CD14-positive monocyte (primary cell): ENCODE measurements around the gene FOXP1. TPM values are rescaled to one million over a fixed set of nuclear protein-coding genes. Genes with fewer than 3 reads are reported as not detected.
A peak's percentile ranks its signal among the peaks of the same experiment; 100 is the strongest.

Source experiments
- DNase-seq, 3 donors: peaks; one replicate each; pipeline ENCODE4 v3.0.0-alpha.2; 2011 to 2022
- H2AFZ ChIP-seq: 2 replicates; pipeline ENCODE4 v1.6.0; 2012; ENCODE audit warnings: mild to moderate bottlenecking, low read depth, low read length, inconsistent platforms; ENCODE audit not compliant: insufficient read depth, poor library complexity, severe bottlenecking
- H3K27ac ChIP-seq, 2 donors: 1 replicate in 1 of 2; 2 replicates in 1 of 2; pipeline ENCODE4 v1.5.1; 2012 to 2013; ENCODE audit warnings: low read length in 2 of 2, control low read depth in 1 of 2, inconsistent platforms in 1 of 2, low read depth in 1 of 2, mild to moderate bottlenecking in 1 of 2
- H3K27me3 ChIP-seq, 2 donors: one replicate each; pipeline versions ENCODE4 v1.6.0 to v1.6.1; 2011 to 2013; ENCODE audit warnings: low read length in 2 of 2; ENCODE audit not compliant: control insufficient read depth in 2 of 2, insufficient read depth in 2 of 2
- H3K36me3 ChIP-seq, 2 donors: replicated peaks in 1 of 2; 1 replicate in 1 of 2; 2 replicates in 1 of 2; pipeline versions ENCODE4 v1.5.1 to v1.6.1; 2012 to 2013; ENCODE audit warnings: low read length in 2 of 2, control low read depth in 1 of 2, inconsistent platforms in 1 of 2, mild to moderate bottlenecking in 1 of 2; ENCODE audit not compliant: insufficient read depth in 2 of 2, control insufficient read depth in 1 of 2
- H3K4me1 ChIP-seq, 2 donors: 1 replicate in 1 of 2; 2 replicates in 1 of 2; pipeline versions ENCODE4 v1.5.1 to v1.6.1; 2012 to 2013; ENCODE audit warnings: low read length in 2 of 2, control low read depth in 1 of 2, inconsistent platforms in 1 of 2, mild to moderate bottlenecking in 1 of 2, moderate library complexity in 1 of 2; ENCODE audit not compliant: insufficient read depth in 2 of 2, control insufficient read depth in 1 of 2
- H3K4me2 ChIP-seq: replicated peaks from 2 replicates; pipeline ENCODE3; 2012; ENCODE audit warnings: low read length, moderate library complexity, mild to moderate bottlenecking; ENCODE audit not compliant: poor library complexity, severe bottlenecking; ENCODE audit errors: extremely low read depth
- H3K4me3 ChIP-seq, 3 experiments: fragments of 200-600 bp in 1 of 3; sonication (generic) in 1 of 3; replicated peaks in 1 of 3; 1 replicate in 2 of 3; 2 replicates in 1 of 3; pipeline ENCODE4 v1.5.1; 2011 to 2013; ENCODE audit warnings: low read length in 3 of 3, mild to moderate bottlenecking in 3 of 3, control low read depth in 2 of 3, low read depth in 2 of 3, inconsistent platforms in 1 of 3, moderate library complexity in 1 of 3
- H3K79me2 ChIP-seq: 2 replicates; pipeline ENCODE4 v1.6.0; 2012; ENCODE audit warnings: mild to moderate bottlenecking, control low read depth, inconsistent platforms, low read length, moderate library complexity; ENCODE audit not compliant: insufficient read depth
- H3K9ac ChIP-seq: 2 replicates; pipeline ENCODE4 v1.6.0; 2017; ENCODE audit warnings: low read length, mild to moderate bottlenecking; ENCODE audit not compliant: insufficient read depth, poor library complexity, severe bottlenecking
- H3K9me3 ChIP-seq, 2 donors: replicated peaks in 1 of 2; 1 replicate in 1 of 2; 2 replicates in 1 of 2; pipeline versions ENCODE4 v1.5.1 to v1.6.1; 2012 to 2013; ENCODE audit warnings: low read length in 2 of 2, control low read depth in 1 of 2; ENCODE audit not compliant: control insufficient read depth in 1 of 2, insufficient read depth in 1 of 2
- H4K20me1 ChIP-seq: 2 replicates; pipeline ENCODE4 v1.6.0; 2012; ENCODE audit warnings: mild to moderate bottlenecking, low read length, control low read depth, moderate library complexity; ENCODE audit not compliant: insufficient read depth
- H3K27ac Mint-ChIP-seq, 7 donors: one replicate each; pipeline ENCODE4 v1.8.0; 2020; ENCODE audit warnings: mild to moderate bottlenecking in 7 of 7, mixed read lengths in 7 of 7, moderate library complexity in 6 of 7, inconsistent platforms in 2 of 7
- H3K27me3 Mint-ChIP-seq, 3 donors: one replicate each; pipeline ENCODE4 v1.8.0; 2021 to 2022; ENCODE audit warnings: low read depth in 3 of 3, mild to moderate bottlenecking in 3 of 3, mixed read lengths in 3 of 3, moderate library complexity in 3 of 3, inconsistent platforms in 1 of 3
- H3K36me3 Mint-ChIP-seq, 2 donors: one replicate each; pipeline ENCODE4 v1.8.0; 2020; ENCODE audit warnings: mixed read lengths in 2 of 2, inconsistent platforms in 1 of 2, mild to moderate bottlenecking in 1 of 2
- H3K4me1 Mint-ChIP-seq: one replicate; pipeline ENCODE4 v1.8.0; 2020; ENCODE audit warnings: mild to moderate bottlenecking, mixed read lengths
- H3K4me3 Mint-ChIP-seq, 2 donors: one replicate each; pipeline ENCODE4 v1.8.0; 2020; ENCODE audit warnings: mild to moderate bottlenecking in 2 of 2, mixed read lengths in 2 of 2, moderate library complexity in 1 of 2
- H3K9me3 Mint-ChIP-seq, 7 donors: one replicate each; pipeline ENCODE4 v1.8.0; 2020 to 2022; ENCODE audit warnings: mixed read lengths in 7 of 7, mild to moderate bottlenecking in 6 of 7, moderate library complexity in 6 of 7, inconsistent platforms in 2 of 7
- CTCF ChIP-seq: fragments of 200-600 bp; IDR thresholded peaks from one replicate; pipeline ENCODE4 v1.8.0; 2022; ENCODE audit warnings: antibody characterized with exemption, mild to moderate bottlenecking
- WGBS: methylation state at CpG from one replicate; pipeline ENCODE4 v1.1.5; 2013; ENCODE audit warnings: missing lambda C conversion rate; ENCODE audit not compliant: insufficient coverage; 5-methylcytosine and 5-hydroxymethylcytosine counted together
- intact Hi-C, 2 donors: fragments of 100-400 bp; cut with micrococcal nuclease; formaldehyde crosslinking; loops; one replicate each; pipeline versions ENCODE4 v1.15.0 to v1.15.1; 2023
- polyA plus RNA-seq, 3 donors: library from polyadenylated mRNA; depleted of rRNA in 1 of 3; unstranded in 2 of 3; stranded (reverse) in 1 of 3; fragments of 300-500 nt in 2 of 3; fragments of >200 nt in 1 of 3; fragmentation: Illumina TruSeq in 2 of 3; gene quantifications; 1 replicate in 2 of 3; 2 replicates in 1 of 3; pipeline ENCODE4 v1.2.3, GENCODE V29; 2012 to 2021

FOXP1 gene
- polyA plus RNA-seq, 3 donors: 25.7 to 42.6 (median 27.8) TPM

GRCh38 chr3:71227270-71227661 is 356.3 kb downstream of the FOXP1 start:
- intact Hi-C loops: no loop called here
- Histone ChIP-seq H3K4me2 (no peak overlapping the region), H3K79me2 (peaks cover 19% of the 10 kb centered on the region), H3K4me3 (no peak overlapping the region), H3K36me3 (peaks cover 0 to 10% of the 10 kb centered on the region in 2 donors), H3K27me3 (no peaks in the 10 kb centered on the region), H3K9ac (no peak overlapping the region), H4K20me1 (peaks cover 83% of the 10 kb centered on the region), H3K9me3 (no peaks in the 10 kb centered on the region), H3K27ac (no peak overlapping the region), H2AFZ (no peak overlapping the region), H3K4me1 (peaks cover 0 to 4% of the 10 kb centered on the region in 2 donors)
- H3K4me3 Mint-ChIP-seq: peak overlapping the region; percentile 74 to 80
- 86% methylated on average over 4 of the region's 6 CpGs for WGBS
- no peak for DNase-seq
- no peak for TF ChIP-seq CTCF
- H3K27me3 Mint-ChIP-seq: peaks cover 0 to 2% (median 0%) of the 10 kb centered on the region in 3 donors
- H3K36me3 Mint-ChIP-seq: peaks cover 5 to 9% of the 10 kb centered on the region in 2 donors
- H3K9me3 Mint-ChIP-seq: no peaks in the 10 kb centered on the region
- peak overlapping the region in 3 of 7 donors; percentile 21 to 91 (median 55) for H3K27ac Mint-ChIP-seq
- peaks cover 15% of the 10 kb centered on the region for H3K4me1 Mint-ChIP-seq

- Histone ChIP-seq H3K9ac (no peak overlapping the region), H3K4me2 (no peak overlapping the region), H3K27me3 (no peaks in the 10 kb centered on the region), H3K4me3 (no peak overlapping the region), H2AFZ (no peak overlapping the region), H3K27ac (peak overlapping the region in 1 of 2 donors; percentile 63), H3K79me2 (peaks cover 19% of the 10 kb centered on the region), H3K4me1 (peaks cover 0 to 4% of the 10 kb centered on the region in 2 donors), H4K20me1 (peaks cover 84% of the 10 kb centered on the region), H3K36me3 (peaks cover 0 to 6% of the 10 kb centered on the region in 2 donors), H3K9me3 (no peaks in the 10 kb centered on the region)
- Mint-ChIP-seq H3K4me3 (peak overlapping the region; percentile 74 to 80), H3K36me3 (peaks cover 5 to 9% of the 10 kb centered on the region in 2 donors), H3K27ac (peak overlapping the region; percentile 26 to 91 (median 55)), H3K27me3 (peaks cover 0 to 2% (median 0%) of the 10 kb centered on the region in 3 donors), H3K9me3 (no peaks in the 10 kb centered on the region), H3K4me1 (peaks cover 15% of the 10 kb centered on the region)
- intact Hi-C loops: no loop called here
- 57% methylated on average over 20 of the region's 21 CpGs for WGBS
- no peak for TF ChIP-seq CTCF
- peak; percentile 17 to 43 (median 39) for DNase-seq
These were observed 356.8 kb downstream of the FOXP1 start for GRCh38 chr3:71226565-71227269.
